SK-N-SH treated with all-trans-retinoic acid at 6 μM for 48 hours (cell line): ENCODE results near the gene ABCA13.

ENCODE experiments used
- ATAC-seq: fragments of 200-7000 bp; cut with Tn5 transposase; 3 replicates; pipeline ENCODE4 v1.9.1; 2020; ENCODE audit warnings: mild to moderate bottlenecking, moderate library complexity
- ARNTL ChIP-seq: fragments of 450-650 bp; formaldehyde crosslinking; IDR thresholded peaks from 2 replicates; pipeline ENCODE4 v1.5.0; 2020; ENCODE audit warnings: low read depth, mild to moderate bottlenecking, moderate library complexity, borderline replicate concordance
- BACH2 ChIP-seq: fragments of 250-450 bp; sonication (Bioruptor Pico); IDR thresholded peaks from 2 replicates; pipeline ENCODE4 v1.9.0; 2021; ENCODE audit warnings: mild to moderate bottlenecking, borderline replicate concordance
- CREB5 ChIP-seq: fragments of 250-450 bp; sonication (Bioruptor Pico); IDR thresholded peaks from 2 replicates; pipeline ENCODE4 v1.5.1; 2020; ENCODE audit warnings: low read depth, mild to moderate bottlenecking, moderate library complexity
- CSDC2 ChIP-seq: fragments of 250-450 bp; sonication (Bioruptor Pico); IDR thresholded peaks from 2 replicates; pipeline ENCODE4 v1.5.0; 2020; ENCODE audit warnings: mild to moderate bottlenecking, moderate library complexity
- CSRNP3 ChIP-seq: fragments of 250-450 bp; sonication (Bioruptor Pico); IDR thresholded peaks from 2 replicates; pipeline ENCODE4 v1.5.1; 2021; ENCODE audit warnings: mild to moderate bottlenecking, moderate library complexity
- ESRRG ChIP-seq: fragments of 250-450 bp; sonication (Bioruptor Pico); IDR thresholded peaks from 2 replicates; pipeline ENCODE4 v1.6.1; 2021; ENCODE audit warnings: mild to moderate bottlenecking
- GLIS3 ChIP-seq: fragments of 250-450 bp; sonication (Bioruptor Pico); IDR thresholded peaks from 2 replicates; pipeline ENCODE4 v1.5.0; 2020; ENCODE audit warnings: mild to moderate bottlenecking, moderate library complexity
- ISL1 ChIP-seq: fragments of 250-450 bp; sonication (Bioruptor Pico); IDR thresholded peaks from 2 replicates; pipeline ENCODE4 v2.1.2; 2022; ENCODE audit warnings: mild to moderate bottlenecking, moderate library complexity
- OSR1 ChIP-seq: fragments of 250-450 bp; sonication (Bioruptor Pico); IDR thresholded peaks from 2 replicates; pipeline ENCODE4 v1.8.0; 2022; ENCODE audit warnings: moderate library complexity, mild to moderate bottlenecking, inconsistent platforms
- POU6F1 ChIP-seq: fragments of 250-450 bp; sonication (Bioruptor Pico); IDR thresholded peaks from 2 replicates; pipeline ENCODE4 v1.8.0; 2021; ENCODE audit warnings: low read depth, mild to moderate bottlenecking, moderate library complexity, borderline replicate concordance
- PPARA ChIP-seq: fragments of 250-450 bp; sonication (Bioruptor Pico); IDR thresholded peaks from 2 replicates; pipeline ENCODE4 v1.5.0; 2020; ENCODE audit warnings: mild to moderate bottlenecking, borderline replicate concordance
- RARB ChIP-seq: fragments of 250-450 bp; sonication (Bioruptor Pico); IDR thresholded peaks from 2 replicates; pipeline ENCODE4 v1.8.0; 2021; ENCODE audit warnings: mild to moderate bottlenecking, moderate library complexity
- SNAI2 ChIP-seq: fragments of 250-450 bp; sonication (Bioruptor Pico); IDR thresholded peaks from 2 replicates; pipeline ENCODE4 v1.5.0; 2020; ENCODE audit warnings: mild to moderate bottlenecking, moderate library complexity
- TCF4 ChIP-seq: fragments of 250-450 bp; sonication (Bioruptor Pico); IDR thresholded peaks from 2 replicates; pipeline ENCODE4 v1.8.0; 2021; ENCODE audit warnings: mild to moderate bottlenecking, moderate library complexity, borderline replicate concordance
- TOX ChIP-seq: fragments of 250-450 bp; sonication (Bioruptor Pico); IDR thresholded peaks from 2 replicates; pipeline ENCODE4 v1.8.0; 2021; ENCODE audit warnings: mild to moderate bottlenecking, moderate library complexity, borderline replicate concordance
- TSHZ2 ChIP-seq: fragments of 250-450 bp; sonication (Bioruptor Pico); IDR thresholded peaks from 2 replicates; pipeline ENCODE4 v1.5.0; 2020; ENCODE audit warnings: mild to moderate bottlenecking, moderate library complexity
- ZC3H10 ChIP-seq: fragments of 250-450 bp; sonication (Bioruptor Pico); IDR thresholded peaks from 2 replicates; pipeline ENCODE4 v1.5.1; 2021; ENCODE audit warnings: mild to moderate bottlenecking, moderate library complexity
- ZFP3 ChIP-seq: fragments of 250-450 bp; sonication (Bioruptor Pico); IDR thresholded peaks from 2 replicates; pipeline ENCODE4 v1.5.0; 2020; ENCODE audit warnings: mild to moderate bottlenecking, moderate library complexity
- ZFP30 ChIP-seq: fragments of 450-650 bp; formaldehyde crosslinking; IDR thresholded peaks from 2 replicates; pipeline ENCODE4 v1.5.0; 2022; ENCODE audit warnings: mild to moderate bottlenecking, moderate library complexity
- ZNF565 ChIP-seq: fragments of 450-650 bp; formaldehyde crosslinking; conservative IDR thresholded peaks from 2 replicates; pipeline ENCODE4 v1.5.0; 2020; ENCODE audit warnings: low read depth, mild to moderate bottlenecking, moderate library complexity
- ZNF70 ChIP-seq: fragments of 450-650 bp; formaldehyde crosslinking; IDR thresholded peaks from 2 replicates; pipeline ENCODE4 v1.5.0; 2020; ENCODE audit warnings: mild to moderate bottlenecking, moderate library complexity
- ZNF8 ChIP-seq: fragments of 450-650 bp; formaldehyde crosslinking; IDR thresholded peaks from 2 replicates; pipeline ENCODE4 v1.5.0; 2020; ENCODE audit warnings: mild to moderate bottlenecking, moderate library complexity

The ABCA13 gene

GRCh38 chr7:48355346-48355745 is 184.1 kb downstream of the ABCA13 start:
- no peak for ATAC-seq
- TF ChIP-seq BACH2 (CRISPR knock-in tag) (no peak), CREB5 (CRISPR knock-in tag) (no peak), ZFP3 (CRISPR knock-in tag) (no peak), CSDC2 (CRISPR knock-in tag) (no peak), ESRRG (CRISPR knock-in tag) (no peak), SNAI2 (CRISPR knock-in tag) (no peak), ZNF70 (CRISPR knock-in tag) (no peak), RARB (no peak), GLIS3 (CRISPR knock-in tag) (no peak), ZNF8 (CRISPR knock-in tag) (no peak), TOX (no peak), TSHZ2 (CRISPR knock-in tag) (no peak), PPARA (CRISPR knock-in tag) (no peak), ARNTL (no peak), TCF4 (CRISPR knock-in tag) (no peak), CSRNP3 (CRISPR knock-in tag) (no peak), ZC3H10 (CRISPR knock-in tag) (no peak), OSR1 (no peak), ISL1 (CRISPR knock-in tag) (no peak), ZFP30 (CRISPR knock-in tag) (no peak)

- no peak for ATAC-seq
- TF ChIP-seq ZFP30 (CRISPR knock-in tag): no peak
- TF ChIP-seq CSRNP3 (CRISPR knock-in tag): no peak
- TF ChIP-seq ESRRG (CRISPR knock-in tag): no peak
- TF ChIP-seq SNAI2 (CRISPR knock-in tag): no peak
- no peak for TF ChIP-seq ZC3H10 (CRISPR knock-in tag)
- no peak for TF ChIP-seq ZNF565 (CRISPR knock-in tag)
- TF ChIP-seq TOX: no peak
- no peak for TF ChIP-seq BACH2 (CRISPR knock-in tag)
- TF ChIP-seq GLIS3 (CRISPR knock-in tag): no peak
- no peak for TF ChIP-seq PPARA (CRISPR knock-in tag)
- TF ChIP-seq ZNF8 (CRISPR knock-in tag): no peak
- no peak for TF ChIP-seq RARB
- TF ChIP-seq ZFP3 (CRISPR knock-in tag): no peak
- TF ChIP-seq, all 23 proteins: peak for 0
Observed at GRCh38 chr7:48360574-48360973, 189.3 kb downstream of the ABCA13 start.

- TF ChIP-seq RARB: no peak
- TF ChIP-seq POU6F1: no peak
- TF ChIP-seq ARNTL: no peak
- TF ChIP-seq ZNF565 (CRISPR knock-in tag): no peak
- no peak for ATAC-seq
Observed at GRCh38 chr7:48363174-48363573, 191.9 kb downstream of the ABCA13 start.
